WTC11 (cell line): Measurements from ENCODE around the gene ZDHHC22. TPM values are rescaled to one million over a fixed set of nuclear protein-coding genes. Genes with fewer than 3 reads are reported as not detected.

Experiments
- ATAC-seq: fragments of 200-7000 bp; cut with Tn5 transposase; 2 replicates; pipeline ENCODE4 v1.10.0; 2021; ENCODE audit warnings: mild to moderate bottlenecking, moderate library complexity
- CTCF ChIA-PET: fragments of 300-600 bp; sonication (Branson Sonifier 250); formaldehyde crosslinking; loops from one replicate; lab custom pipeline; 2021; ENCODE audit warnings: antibody characterized with exemption; lab: Charles Lee
- POLR2A ChIA-PET: fragments of 350-600 bp; sonication (Branson Sonifier 250); formaldehyde crosslinking; loops from one replicate; lab custom pipeline; 2021; ENCODE audit warnings: antibody characterized with exemption; lab: Charles Lee
- DNase-seq: peaks from one replicate; pipeline ENCODE4 v3.0.0; 2021; ENCODE audit warnings: low spot score
- H3K27ac Mint-ChIP-seq: 2 replicates; pipeline ENCODE4 v1.8.0; 2021; ENCODE audit warnings: mixed read lengths
- H3K27me3 Mint-ChIP-seq: 2 replicates; pipeline ENCODE4 v1.8.0; 2021; ENCODE audit warnings: low read depth, mild to moderate bottlenecking, moderate library complexity, mixed read lengths
- H3K36me3 Mint-ChIP-seq: 2 replicates; pipeline ENCODE4 v1.8.0; 2021; ENCODE audit warnings: mixed read lengths
- H3K4me1 Mint-ChIP-seq: 2 replicates; pipeline ENCODE4 v1.8.0; 2022; ENCODE audit warnings: mixed read lengths
- H3K4me3 Mint-ChIP-seq: 2 replicates; pipeline ENCODE4 v1.8.0; 2021; ENCODE audit warnings: mild to moderate bottlenecking, moderate library complexity, mixed read lengths
- H3K9me3 Mint-ChIP-seq: 2 replicates; pipeline ENCODE4 v1.8.0; 2021; ENCODE audit warnings: mixed read lengths
- ATF1 ChIP-seq: sonication (generic); formaldehyde crosslinking; IDR thresholded peaks from 2 replicates; pipeline ENCODE4 v1.8.1; 2023; ENCODE audit warnings: mild to moderate bottlenecking, moderate library complexity, missing genetic modification reagents
- CBFB ChIP-seq: sonication (generic); formaldehyde crosslinking; IDR thresholded peaks from 2 replicates; pipeline ENCODE4 v1.8.1; 2022; ENCODE audit warnings: mild to moderate bottlenecking, low read depth, missing genetic modification reagents
- FOXJ3 ChIP-seq: sonication (generic); formaldehyde crosslinking; IDR thresholded peaks from 2 replicates; pipeline ENCODE4 v1.9.0; 2021; ENCODE audit warnings: missing genetic modification reagents, mild to moderate bottlenecking, borderline replicate concordance
- FOXK1 ChIP-seq: sonication (generic); formaldehyde crosslinking; IDR thresholded peaks from 2 replicates; pipeline ENCODE4 v1.8.0; 2022; ENCODE audit warnings: mild to moderate bottlenecking, moderate library complexity, missing genetic modification reagents
- GTF2I ChIP-seq: fragments of 250-450 bp; sonication (Bioruptor Pico); conservative IDR thresholded peaks from 2 replicates; pipeline ENCODE4 v1.4.0; 2021; ENCODE audit warnings: mild to moderate bottlenecking
- MYBL2 ChIP-seq: sonication (generic); formaldehyde crosslinking; IDR thresholded peaks from 2 replicates; pipeline ENCODE4 v1.8.1; 2023; ENCODE audit warnings: mild to moderate bottlenecking, moderate library complexity, missing genetic modification reagents
- NR1H2 ChIP-seq: sonication (generic); formaldehyde crosslinking; IDR thresholded peaks from 2 replicates; pipeline ENCODE4 v1.9.0; 2021; ENCODE audit warnings: mild to moderate bottlenecking, moderate library complexity, missing genetic modification reagents
- PRRX2 ChIP-seq: fragments of 250-450 bp; sonication (Bioruptor Pico); IDR thresholded peaks from 2 replicates; pipeline ENCODE4 v1.8.0; 2021; ENCODE audit warnings: mild to moderate bottlenecking
- TCF7 ChIP-seq: sonication (generic); formaldehyde crosslinking; IDR thresholded peaks from 2 replicates; pipeline ENCODE4 v1.8.0; 2022; ENCODE audit warnings: mild to moderate bottlenecking, low read depth, missing genetic modification reagents, moderate library complexity
- ZNF232 ChIP-seq: sonication (generic); formaldehyde crosslinking; IDR thresholded peaks from 2 replicates; pipeline ENCODE4 v1.8.0; 2022; ENCODE audit warnings: mild to moderate bottlenecking, missing genetic modification reagents
- total RNA-seq: library from RNA; stranded (reverse); gene quantifications from 3 replicates; pipeline ENCODE4 v1.2.3, GENCODE V29; 2021
- TF ChIP-seq, protein P1 (sequence below): sonication (generic); formaldehyde crosslinking; IDR thresholded peaks from 2 replicates; pipeline ENCODE4 v1.8.0; 2022; ENCODE audit warnings: mild to moderate bottlenecking, missing genetic modification reagents
- TF ChIP-seq, protein P2 (sequence below): sonication (generic); formaldehyde crosslinking; IDR thresholded peaks from 2 replicates; pipeline ENCODE4 v1.8.1; 2022; ENCODE audit warnings: missing genetic modification reagents, borderline replicate concordance
- TF ChIP-seq, protein P3 (sequence below): sonication (generic); formaldehyde crosslinking; IDR thresholded peaks from 2 replicates; pipeline ENCODE4 v1.8.1; 2022; ENCODE audit warnings: low read depth, missing genetic modification reagents, borderline replicate concordance
- TF ChIP-seq, protein P4 (sequence below): sonication (generic); formaldehyde crosslinking; IDR thresholded peaks from 2 replicates; pipeline ENCODE4 v1.8.1; 2023; ENCODE audit warnings: mild to moderate bottlenecking, missing genetic modification reagents, moderate library complexity
- TF ChIP-seq, protein P5 (sequence below): fragments of 250-450 bp; sonication (Bioruptor Pico); IDR thresholded peaks from 2 replicates; pipeline ENCODE4 v2.1.2; 2022; ENCODE audit warnings: mild to moderate bottlenecking, moderate library complexity
- TF ChIP-seq, protein P6 (sequence below): sonication (generic); formaldehyde crosslinking; IDR thresholded peaks from 2 replicates; pipeline ENCODE4 v1.8.1; 2022; ENCODE audit warnings: low read depth, mild to moderate bottlenecking, moderate library complexity, missing genetic modification reagents, borderline replicate concordance

ZDHHC22 gene
- total RNA-seq, 1 experiment from 2014 or later = 47.7 TPM

DNA sequence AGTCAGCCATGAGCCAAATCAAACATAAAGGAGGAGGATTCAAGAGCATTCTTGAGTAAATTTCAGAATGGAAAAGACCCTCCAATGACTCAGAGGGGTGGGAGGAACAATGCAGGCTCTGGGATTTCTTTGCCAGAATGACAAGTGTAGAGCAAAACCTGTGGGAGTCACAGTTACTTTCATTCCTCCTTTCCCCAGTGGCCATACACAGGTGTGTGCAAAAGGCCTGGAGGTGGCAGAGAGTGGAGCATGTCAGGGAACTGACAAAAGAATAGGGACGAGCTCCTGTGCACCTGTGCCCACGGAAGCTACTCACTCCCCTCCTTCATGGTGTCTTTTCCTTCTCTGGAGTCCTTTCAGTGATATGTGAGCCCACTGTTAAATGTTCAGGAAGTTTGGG is 52.9 kb downstream of the ZDHHC22 start:
- peak; percentile 14 for ATAC-seq
- Mint-ChIP-seq H3K27ac (peak overlapping the region; percentile 96), H3K36me3 (peaks cover 17% of the 10 kb centered on the region), H3K27me3 (no peaks in the 10 kb centered on the region; the same call in 1 of the 2 replicates), H3K9me3 (peaks cover 20% of the 10 kb centered on the region), H3K4me1 (peaks cover 49% of the 10 kb centered on the region), H3K4me3 (peak overlapping the region; percentile 33)
- CTCF ChIA-PET = interaction anchor here (0.9 to 2.2 kb wide), 10 partner anchors 10 to 216 kb away, joined by 3 to 16 read pairs (median 4); partner anchors contain the start of gene CIPC
- POLR2A ChIA-PET = interaction anchor here (1.6 kb wide), 1 partner anchor 12 kb away, joined by 5 read pairs; no protein-coding TSS in a partner anchor
- TF ChIP-seq MYBL2 (no peak), ZNF232 (CRISPR knock-in tag) (no peak), CBFB (CRISPR knock-in tag) (no peak), TCF7 (CRISPR knock-in tag) (no peak), ATF1 (CRISPR knock-in tag) (no peak)
- TF ChIP-seq, protein P1, sequence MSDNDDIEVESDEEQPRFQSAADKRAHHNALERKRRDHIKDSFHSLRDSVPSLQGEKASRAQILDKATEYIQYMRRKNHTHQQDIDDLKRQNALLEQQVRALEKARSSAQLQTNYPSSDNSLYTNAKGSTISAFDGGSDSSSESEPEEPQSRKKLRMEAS = 0 out of 2 replicates have a peak, but pooled peaks have one; percentile 6
- TF ChIP-seq, protein P2, sequence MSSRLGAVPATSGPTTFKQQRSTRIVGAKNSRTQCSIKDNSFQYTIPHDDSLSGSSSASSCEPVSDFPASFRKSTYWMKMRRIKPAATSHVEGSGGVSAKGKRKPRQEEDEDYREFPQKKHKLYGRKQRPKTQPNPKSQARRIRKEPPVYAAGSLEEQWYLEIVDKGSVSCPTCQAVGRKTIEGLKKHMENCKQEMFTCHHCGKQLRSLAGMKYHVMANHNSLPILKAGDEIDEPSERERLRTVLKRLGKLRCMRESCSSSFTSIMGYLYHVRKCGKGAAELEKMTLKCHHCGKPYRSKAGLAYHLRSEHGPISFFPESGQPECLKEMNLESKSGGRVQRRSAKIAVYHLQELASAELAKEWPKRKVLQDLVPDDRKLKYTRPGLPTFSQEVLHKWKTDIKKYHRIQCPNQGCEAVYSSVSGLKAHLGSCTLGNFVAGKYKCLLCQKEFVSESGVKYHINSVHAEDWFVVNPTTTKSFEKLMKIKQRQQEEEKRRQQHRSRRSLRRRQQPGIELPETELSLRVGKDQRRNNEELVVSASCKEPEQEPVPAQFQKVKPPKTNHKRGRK (CRISPR knock-in tag) = no peak
- DNase-seq = no peak

DNA sequence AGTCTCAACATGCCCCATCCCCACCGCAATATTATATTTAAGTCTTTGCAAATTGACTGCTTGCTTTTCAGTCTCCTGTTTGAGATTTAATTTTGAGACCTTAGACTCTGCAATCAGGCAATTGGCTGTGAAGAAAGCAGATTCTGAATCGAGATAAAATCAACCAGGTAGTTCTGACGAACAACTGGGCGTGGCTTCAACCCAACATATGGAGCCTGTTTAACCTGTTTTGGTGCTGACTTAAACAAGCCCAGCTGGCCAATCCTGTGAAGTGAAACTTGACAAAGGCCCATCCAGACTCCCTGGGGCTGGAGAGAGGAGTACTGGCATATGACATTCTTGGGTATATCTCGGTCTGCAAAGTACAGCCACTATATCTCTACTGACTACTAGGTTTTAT is 53.4 kb downstream of the ZDHHC22 start:
- POLR2A ChIA-PET = interaction anchor here (1.6 kb wide), 1 partner anchor 11 kb away, joined by 5 read pairs; no protein-coding TSS in a partner anchor
- no peaks in the 10 kb centered on the region; the same call in 1 of the 2 replicates for H3K27me3 Mint-ChIP-seq

DNA sequence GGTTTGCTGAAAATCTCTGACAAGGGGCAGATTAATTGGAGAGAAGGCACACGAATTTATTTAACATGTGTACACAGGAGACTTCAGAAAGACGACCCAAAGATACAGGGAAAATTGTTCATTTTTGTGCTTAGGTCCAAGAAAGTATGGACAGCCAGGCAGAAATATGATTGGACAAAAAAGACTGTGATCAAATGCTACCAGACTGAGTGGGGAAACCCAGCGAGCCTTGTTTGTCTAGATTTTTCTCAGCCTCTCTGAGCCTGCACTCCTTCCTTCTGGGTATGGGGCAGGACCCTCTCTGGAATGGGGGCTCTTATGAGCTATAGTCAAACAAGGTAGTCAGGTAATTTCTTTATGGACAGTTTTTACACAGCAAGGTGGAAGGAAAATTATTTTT is 54.0 kb downstream of the ZDHHC22 start:
- POLR2A ChIA-PET = no interaction called here
- no peak for ATAC-seq

More for the DNA sequence above, 53.4 kb downstream of the ZDHHC22 start:
- Mint-ChIP-seq H3K9me3 (peaks cover 20% of the 10 kb centered on the region), H3K27ac (peak overlapping the region; percentile 96)
- DNase-seq = peak; percentile 88
- no peak for TF ChIP-seq TCF7 (CRISPR knock-in tag)
- TF ChIP-seq FOXK1 (CRISPR knock-in tag) = 0 out of 2 replicates have a peak, but pooled peaks have one; percentile 53
- TF ChIP-seq, protein P3, sequence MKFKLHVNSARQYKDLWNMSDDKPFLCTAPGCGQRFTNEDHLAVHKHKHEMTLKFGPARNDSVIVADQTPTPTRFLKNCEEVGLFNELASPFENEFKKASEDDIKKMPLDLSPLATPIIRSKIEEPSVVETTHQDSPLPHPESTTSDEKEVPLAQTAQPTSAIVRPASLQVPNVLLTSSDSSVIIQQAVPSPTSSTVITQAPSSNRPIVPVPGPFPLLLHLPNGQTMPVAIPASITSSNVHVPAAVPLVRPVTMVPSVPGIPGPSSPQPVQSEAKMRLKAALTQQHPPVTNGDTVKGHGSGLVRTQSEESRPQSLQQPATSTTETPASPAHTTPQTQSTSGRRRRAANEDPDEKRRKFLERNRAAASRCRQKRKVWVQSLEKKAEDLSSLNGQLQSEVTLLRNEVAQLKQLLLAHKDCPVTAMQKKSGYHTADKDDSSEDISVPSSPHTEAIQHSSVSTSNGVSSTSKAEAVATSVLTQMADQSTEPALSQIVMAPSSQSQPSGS (CRISPR knock-in tag) = no peak
- TF ChIP-seq, protein P1 = peak; percentile 30; the same call in 1 of the 2 replicates
- TF ChIP-seq, protein P4, sequence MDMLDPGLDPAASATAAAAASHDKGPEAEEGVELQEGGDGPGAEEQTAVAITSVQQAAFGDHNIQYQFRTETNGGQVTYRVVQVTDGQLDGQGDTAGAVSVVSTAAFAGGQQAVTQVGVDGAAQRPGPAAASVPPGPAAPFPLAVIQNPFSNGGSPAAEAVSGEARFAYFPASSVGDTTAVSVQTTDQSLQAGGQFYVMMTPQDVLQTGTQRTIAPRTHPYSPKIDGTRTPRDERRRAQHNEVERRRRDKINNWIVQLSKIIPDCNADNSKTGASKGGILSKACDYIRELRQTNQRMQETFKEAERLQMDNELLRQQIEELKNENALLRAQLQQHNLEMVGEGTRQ (CRISPR knock-in tag) = no peak
- TF ChIP-seq, all 79 proteins: peak for 2
- peaks cover 17% of the 10 kb centered on the region for H3K36me3 Mint-ChIP-seq
- CTCF ChIA-PET = interaction anchor here (0.6 to 2.2 kb wide), 9 partner anchors 10 to 216 kb away, joined by 3 to 16 read pairs (median 4); partner anchors contain the start of gene CIPC
- H3K4me1 Mint-ChIP-seq = peaks cover 49% of the 10 kb centered on the region
- ATAC-seq = peak; percentile 94
- H3K4me3 Mint-ChIP-seq = peak overlapping the region; percentile 33

More for the DNA sequence above, 54.0 kb downstream of the ZDHHC22 start:
- TF ChIP-seq, protein P2 (CRISPR knock-in tag) = no peak
- TF ChIP-seq, protein P5, sequence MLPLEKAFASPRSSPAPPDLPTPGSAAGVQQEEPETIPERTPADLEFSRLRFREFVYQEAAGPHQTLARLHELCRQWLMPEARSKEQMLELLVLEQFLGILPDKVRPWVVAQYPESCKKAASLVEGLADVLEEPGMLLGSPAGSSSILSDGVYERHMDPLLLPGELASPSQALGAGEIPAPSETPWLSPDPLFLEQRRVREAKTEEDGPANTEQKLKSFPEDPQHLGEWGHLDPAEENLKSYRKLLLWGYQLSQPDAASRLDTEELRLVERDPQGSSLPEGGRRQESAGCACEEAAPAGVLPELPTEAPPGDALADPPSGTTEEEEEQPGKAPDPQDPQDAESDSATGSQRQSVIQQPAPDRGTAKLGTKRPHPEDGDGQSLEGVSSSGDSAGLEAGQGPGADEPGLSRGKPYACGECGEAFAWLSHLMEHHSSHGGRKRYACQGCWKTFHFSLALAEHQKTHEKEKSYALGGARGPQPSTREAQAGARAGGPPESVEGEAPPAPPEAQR = no peak
- TF ChIP-seq GTF2I (no peak), NR1H2 (CRISPR knock-in tag) (no peak), FOXJ3 (no peak), PRRX2 (no peak)
- TF ChIP-seq, protein P6, sequence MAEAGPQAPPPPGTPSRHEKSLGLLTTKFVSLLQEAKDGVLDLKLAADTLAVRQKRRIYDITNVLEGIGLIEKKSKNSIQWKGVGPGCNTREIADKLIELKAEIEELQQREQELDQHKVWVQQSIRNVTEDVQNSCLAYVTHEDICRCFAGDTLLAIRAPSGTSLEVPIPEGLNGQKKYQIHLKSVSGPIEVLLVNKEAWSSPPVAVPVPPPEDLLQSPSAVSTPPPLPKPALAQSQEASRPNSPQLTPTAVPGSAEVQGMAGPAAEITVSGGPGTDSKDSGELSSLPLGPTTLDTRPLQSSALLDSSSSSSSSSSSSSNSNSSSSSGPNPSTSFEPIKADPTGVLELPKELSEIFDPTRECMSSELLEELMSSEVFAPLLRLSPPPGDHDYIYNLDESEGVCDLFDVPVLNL (CRISPR knock-in tag) = no peak
- TF ChIP-seq, all 79 proteins: peak for 0
- Mint-ChIP-seq H3K4me3 (peak overlapping the region; percentile 33), H3K27ac (peak overlapping the region; percentile 96), H3K4me1 (peaks cover 49% of the 10 kb centered on the region), H3K36me3 (peaks cover 17% of the 10 kb centered on the region), H3K27me3 (no peaks in the 10 kb centered on the region; the same call in 1 of the 2 replicates), H3K9me3 (peaks cover 20% of the 10 kb centered on the region)
- CTCF ChIA-PET = interaction anchor here (0.6 to 3.5 kb wide), 10 partner anchors 11 to 215 kb away, joined by 3 to 50 read pairs (median 10); partner anchors contain the start of gene CIPC
- no peak for DNase-seq
